DOHH2 (cell line): ENCODE results near the gene COX7A2L.

ENCODE experiments used
- H3F3A ChIP-seq: fragments of 200-600 bp; sonication (generic), shearing (Covaris generic); 2 replicates; pipeline ENCODE4 v1.6.0; 2016; ENCODE audit warnings: antibody characterized with exemption, mild to moderate bottlenecking; ENCODE audit not compliant: control insufficient read depth, insufficient read depth
- H3K27ac ChIP-seq: fragments of 200-600 bp; sonication (generic); 2 replicates; pipeline ENCODE4 v1.5.1; 2014; ENCODE audit warnings: low read depth, mild to moderate bottlenecking, low read length, moderate library complexity
- H3K27me3 ChIP-seq: fragments of 200-600 bp; sonication (generic); 2 replicates; pipeline ENCODE4 v1.6.1; 2014; ENCODE audit warnings: mild to moderate bottlenecking, low read length, mixed read lengths; ENCODE audit not compliant: control insufficient read depth
- H3K36me3 ChIP-seq: fragments of 200-600 bp; sonication (generic); 2 replicates; pipeline ENCODE4 v1.6.1; 2014; ENCODE audit warnings: mild to moderate bottlenecking, low read length, moderate library complexity, mixed read lengths; ENCODE audit not compliant: control insufficient read depth
- H3K4me1 ChIP-seq: fragments of 200-600 bp; sonication (generic); 2 replicates; pipeline ENCODE4 v1.6.1; 2014; ENCODE audit warnings: mild to moderate bottlenecking, low read length, mixed read lengths; ENCODE audit not compliant: control insufficient read depth
- H3K4me2 ChIP-seq: fragments of 200-600 bp; sonication (generic); 2 replicates; pipeline ENCODE4 v1.6.0; 2014; ENCODE audit warnings: mild to moderate bottlenecking, low read length, moderate library complexity
- H3K4me3 ChIP-seq: fragments of 200-600 bp; sonication (generic); 2 replicates; pipeline ENCODE4 v1.5.1; 2014; ENCODE audit warnings: mild to moderate bottlenecking, low read length, mixed read lengths
- H3K79me2 ChIP-seq: fragments of 200-600 bp; sonication (generic); 2 replicates; pipeline ENCODE4 v1.6.1; 2014; ENCODE audit warnings: mild to moderate bottlenecking, low read length, mixed read lengths; ENCODE audit not compliant: control insufficient read depth
- H3K9me2 ChIP-seq: fragments of 200-600 bp; sonication (generic); replicated peaks from 2 replicates; pipeline ENCODE4 v1.6.1; 2014; ENCODE audit warnings: mild to moderate bottlenecking, low read length, mixed read lengths; ENCODE audit not compliant: control insufficient read depth
- H3K9me3 ChIP-seq: fragments of 200-600 bp; sonication (generic); 2 replicates; pipeline ENCODE4 v1.6.1; 2014; ENCODE audit warnings: antibody characterized with exemption, low read length, mixed read lengths; ENCODE audit not compliant: control insufficient read depth, insufficient read depth
- H4K20me1 ChIP-seq: fragments of 200-600 bp; sonication (generic); 2 replicates; pipeline ENCODE4 v1.6.0; 2014; ENCODE audit warnings: low read depth, mild to moderate bottlenecking, antibody characterized with exemption, low read length, moderate library complexity; ENCODE audit not compliant: control insufficient read depth, insufficient read depth
- CTCF ChIP-seq: fragments of 200-600 bp; sonication (generic); IDR thresholded peaks from one replicate; pipeline ENCODE4 v1.5.1; 2014; ENCODE audit warnings: antibody characterized with exemption, mild to moderate bottlenecking, low read depth, low read length; ENCODE audit not compliant: poor library complexity, severe bottlenecking
- EZH2phosphoT487 ChIP-seq: fragments of 200-600 bp; sonication (generic); IDR thresholded peaks from 2 replicates; pipeline ENCODE4 v1.6.1; 2017; ENCODE audit warnings: borderline replicate concordance, mild to moderate bottlenecking, antibody characterized with exemption, low read length, moderate library complexity, mixed read lengths

COX7A2L gene

GRCh38 chr2:42309366-42309765 lies 51.7 kb downstream of the COX7A2L start:
- Histone ChIP-seq H3K36me3 (peaks cover under 1% of the 10 kb centered on the region; the same call in 1 of the 2 replicates), H3K27ac (no peak overlapping the region), H3K4me2 (no peak overlapping the region), H4K20me1 (no peaks in the 10 kb centered on the region), H3K9me3 (no peaks in the 10 kb centered on the region), H3F3A (no peaks in the 10 kb centered on the region), H3K4me1 (no peaks in the 10 kb centered on the region), H3K4me3 (no peak overlapping the region), H3K79me2 (no peaks in the 10 kb centered on the region), H3K9me2 (no peaks in the 10 kb centered on the region), H3K27me3 (no peaks in the 10 kb centered on the region)
- no peak for TF ChIP-seq EZH2phosphoT487
- TF ChIP-seq CTCF: no peak

DNA sequence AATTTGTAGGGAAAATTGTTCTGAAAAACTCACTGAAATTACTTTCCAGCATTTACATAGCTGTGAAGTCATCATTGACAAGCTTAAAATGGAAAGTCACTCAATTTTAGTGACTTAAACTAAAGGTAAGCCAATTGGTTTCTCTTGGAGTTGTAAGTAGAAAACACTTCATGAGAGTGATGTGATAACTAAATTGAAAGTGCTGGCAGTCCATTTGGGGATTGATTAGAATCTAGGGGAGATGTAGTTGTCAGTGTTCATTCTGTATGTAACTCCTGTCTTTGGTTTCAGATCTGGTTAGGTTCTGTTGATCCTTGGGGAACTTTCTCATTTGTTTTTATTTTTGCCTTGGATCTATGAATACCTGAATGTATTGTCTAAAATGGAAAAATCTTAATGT lies 53.8 kb downstream of the COX7A2L start:
- Histone ChIP-seq H3K4me1 (no peaks in the 10 kb centered on the region), H3K27me3 (no peaks in the 10 kb centered on the region), H3K36me3 (peaks cover 11% of the 10 kb centered on the region), H3K9me3 (no peaks in the 10 kb centered on the region), H3K4me2 (no peak overlapping the region), H3F3A (no peaks in the 10 kb centered on the region), H3K4me3 (no peak overlapping the region), H3K27ac (no peak overlapping the region), H4K20me1 (no peaks in the 10 kb centered on the region), H3K9me2 (no peaks in the 10 kb centered on the region), H3K79me2 (no peaks in the 10 kb centered on the region)
- TF ChIP-seq CTCF (no peak), EZH2phosphoT487 (no peak)

- H3K4me1 ChIP-seq: no peaks in the 10 kb centered on the region
- H3F3A ChIP-seq: no peaks in the 10 kb centered on the region
- H3K4me2 ChIP-seq: no peak overlapping the region
- H3K36me3 ChIP-seq: peaks cover 11% of the 10 kb centered on the region
- H3K27me3 ChIP-seq: no peaks in the 10 kb centered on the region
- no peaks in the 10 kb centered on the region for H3K79me2 ChIP-seq
- no peak overlapping the region for H3K27ac ChIP-seq
- no peaks in the 10 kb centered on the region for H3K9me2 ChIP-seq
- H4K20me1 ChIP-seq: no peaks in the 10 kb centered on the region
- no peaks in the 10 kb centered on the region for H3K9me3 ChIP-seq
- H3K4me3 ChIP-seq: no peak overlapping the region
- TF ChIP-seq EZH2phosphoT487 (no peak), CTCF (no peak)
Measured at GRCh38 chr2:42304059-42304713, 56.8 kb downstream of the COX7A2L start.
